Ishikawa (cell line): ENCODE data around the gene ZBTB44.

Source experiments
- CREB1 ChIP-seq: IDR thresholded peaks from 2 replicates; pipeline ENCODE4 v1.6.1; 2012; ENCODE audit warnings: low read depth
- EGR1 ChIP-seq: IDR thresholded peaks from 2 replicates; pipeline ENCODE4 v1.6.1; 2012
- EP300 ChIP-seq: IDR thresholded peaks from 2 replicates; pipeline ENCODE4 v1.6.1; 2012; ENCODE audit warnings: borderline replicate concordance
- FOXM1 ChIP-seq: IDR thresholded peaks from 2 replicates; pipeline ENCODE4 v1.6.1; 2012; ENCODE audit warnings: low read depth, borderline replicate concordance
- NFIC ChIP-seq: IDR thresholded peaks from 2 replicates; pipeline ENCODE4 v1.6.1; 2012
- REST ChIP-seq: IDR thresholded peaks from 2 replicates; pipeline ENCODE4 v1.6.1; 2012; ENCODE audit warnings: low read depth, mild to moderate bottlenecking
- TCF12 ChIP-seq: IDR thresholded peaks from 2 replicates; pipeline ENCODE4 v1.6.1; 2012; ENCODE audit warnings: low read depth
- YY1 ChIP-seq: IDR thresholded peaks from 2 replicates; pipeline ENCODE4 v1.6.1; 2012; ENCODE audit warnings: low read depth
- TF ChIP-seq, protein P1 (sequence below): IDR thresholded peaks from 2 replicates; pipeline ENCODE4 v1.6.1; 2012

DNA sequence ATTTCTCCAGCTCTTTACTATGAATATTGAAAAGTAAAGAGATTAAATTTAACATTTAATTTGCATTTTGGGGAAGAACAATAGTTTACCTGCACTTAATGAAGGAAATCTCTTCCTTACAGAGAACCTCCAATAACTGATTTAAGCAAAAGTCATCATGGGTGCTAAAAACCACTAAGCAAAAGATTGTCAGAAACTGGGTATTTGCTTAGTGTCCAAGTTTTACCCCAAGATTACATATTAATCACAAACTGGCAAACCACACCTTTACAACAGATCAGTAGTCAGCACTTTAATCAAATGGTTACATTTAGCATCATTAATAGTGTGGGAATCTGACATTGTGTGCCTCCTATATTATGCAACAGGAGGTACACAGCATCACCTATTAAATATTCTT is 2.7 kb downstream of the ZBTB44 start:
- no peak for TF ChIP-seq CREB1
- TF ChIP-seq EGR1: no peak
- TF ChIP-seq EP300: no peak
- TF ChIP-seq TCF12: no peak
- TF ChIP-seq REST: no peak
- TF ChIP-seq NFIC: no peak
- TF ChIP-seq, protein P1, sequence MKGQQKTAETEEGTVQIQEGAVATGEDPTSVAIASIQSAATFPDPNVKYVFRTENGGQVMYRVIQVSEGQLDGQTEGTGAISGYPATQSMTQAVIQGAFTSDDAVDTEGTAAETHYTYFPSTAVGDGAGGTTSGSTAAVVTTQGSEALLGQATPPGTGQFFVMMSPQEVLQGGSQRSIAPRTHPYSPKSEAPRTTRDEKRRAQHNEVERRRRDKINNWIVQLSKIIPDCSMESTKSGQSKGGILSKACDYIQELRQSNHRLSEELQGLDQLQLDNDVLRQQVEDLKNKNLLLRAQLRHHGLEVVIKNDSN: no peak
- no peak for TF ChIP-seq YY1
- TF ChIP-seq FOXM1: no peak
